Gastrocnemius medialis (tissue), 4 donors: ENCODE data around the gene PADI3. TPM values are rescaled to one million over a fixed set of nuclear protein-coding genes. Genes with fewer than 3 reads are reported as not detected.

Experiments
- ATAC-seq, 2 donors: fragments of 150-250 bp; one replicate each; pipeline ENCODE4 v1.9.1; 2016
- DNase-seq, 2 donors: peaks; one replicate each; pipeline ENCODE4 v3.0.0-alpha.2; 2019
- H3K27ac ChIP-seq, 4 donors: fragments of 200-600 bp; sonication (generic); 1 replicate in 1 of 4; 2 replicates in 3 of 4; pipeline ENCODE4 v1.5.1; 2016 to 2018; ENCODE audit warnings: mild to moderate bottlenecking in 2 of 4, moderate library complexity in 1 of 4
- H3K27me3 ChIP-seq, 3 donors: fragments of 200-600 bp; sonication (generic) in 2 of 3; 1 replicate in 1 of 3; 2 replicates in 2 of 3; pipeline versions ENCODE4 v1.5.1 to v1.6.0; 2016 to 2019; ENCODE audit warnings: mild to moderate bottlenecking in 1 of 3, moderate library complexity in 1 of 3
- H3K36me3 ChIP-seq, 2 donors: fragments of 200-600 bp; sonication (generic) in 1 of 2; one replicate each; pipeline ENCODE4 v1.5.1; 2017 to 2018
- H3K4me1 ChIP-seq, 2 donors: fragments of 200-600 bp; sonication (generic) in 1 of 2; one replicate each; pipeline ENCODE4 v1.5.1; 2016 to 2017; ENCODE audit warnings: mild to moderate bottlenecking in 2 of 2
- H3K4me3 ChIP-seq, 4 donors: fragments of 200-600 bp; sonication (generic) in 3 of 4; 1 replicate in 1 of 4; 2 replicates in 3 of 4; pipeline ENCODE4 v1.5.1; 2016 to 2019; ENCODE audit warnings: mild to moderate bottlenecking in 2 of 4
- H3K9me3 ChIP-seq, 3 donors: fragments of 200-600 bp; sonication (generic) in 2 of 3; 1 replicate in 1 of 3; 2 replicates in 2 of 3; pipeline ENCODE4 v1.5.1; 2016 to 2019
- CTCF ChIP-seq, 5 experiments: fragments of 450-650 bp in 3 of 5; fragments of 200-600 bp in 2 of 5; sonication (generic) in 2 of 5; IDR thresholded peaks in 4 of 5; conservative IDR thresholded peaks in 1 of 5; 1 replicate in 4 of 5; 2 replicates in 1 of 5; pipeline ENCODE4 v1.5.1; 2016 to 2019; ENCODE audit warnings: antibody characterized with exemption in 5 of 5, mild to moderate bottlenecking in 3 of 5, moderate library complexity in 3 of 5
- POLR2A ChIP-seq, 2 donors: fragments of 450-650 bp; IDR thresholded peaks; one replicate each; pipeline ENCODE4 v1.6.1; 2017; ENCODE audit warnings: antibody characterized with exemption in 2 of 2, mild to moderate bottlenecking in 2 of 2, moderate library complexity in 2 of 2
- in situ Hi-C, 4 donors: fragments of 200-750 bp; cut with MboI; loops; one replicate each; pipeline versions ENCODE4 v1.15.0 to v1.8.0; 2017; ENCODE audit warnings: low sequenced_read_pairs in 4 of 4
- intact Hi-C: fragments of 100-400 bp; cut with DNase I; formaldehyde crosslinking; loops from one replicate; pipeline ENCODE4 v1.15.1; 2023; ENCODE audit warnings: low total_unique reads
- total RNA-seq, 4 donors: library from RNA; depleted of rRNA; stranded (reverse); fragments of >200 nt; gene quantifications; one replicate each; pipeline versions ENCODE4 v1.1.0 to v1.2.3, GENCODE V29; 2016

PADI3 gene
- total RNA-seq, 4 donors from 2014 or later: not detected

- TF ChIP-seq POLR2A (IDR thresholded peaks at IDR 0.05): no peak
- TF ChIP-seq CTCF (IDR thresholded peaks at IDR 0.05 in 4 of 5, conservative IDR thresholded peaks at IDR 0.05 in 1 of 5): no peak
- ATAC-seq (no peak), DNase-seq (no peak)
- Histone ChIP-seq H3K4me3 (no peak overlapping the region), H3K4me1 (no peaks in the 10 kb centered on the region), H3K27ac (no peak overlapping the region), H3K36me3 (no peaks in the 10 kb centered on the region), H3K9me3 (no peaks in the 10 kb centered on the region), H3K27me3 (peaks cover 2 to 15% (median 11%) of the 10 kb centered on the region in 3 donors)
- in situ Hi-C loops (no loop called here), intact Hi-C loops (no loop called here)
Measured at GRCh38 chr1:17280894-17281293, 32.0 kb downstream of the PADI3 start.

GRCh38 chr1:17281775-17282181, 32.9 kb downstream of the PADI3 start:
- H3K9me3 ChIP-seq: no peaks in the 10 kb centered on the region
- no peak for DNase-seq
- no peaks in the 10 kb centered on the region for H3K36me3 ChIP-seq
- in situ Hi-C loops: no loop called here
- no peak for ATAC-seq
- no peak for TF ChIP-seq POLR2A (IDR thresholded peaks at IDR 0.05)
- TF ChIP-seq CTCF (IDR thresholded peaks at IDR 0.05 in 4 of 5, conservative IDR thresholded peaks at IDR 0.05 in 1 of 5): no peak
- H3K27ac ChIP-seq: no peak overlapping the region
- H3K4me1 ChIP-seq: no peaks in the 10 kb centered on the region
- intact Hi-C loops: no loop called here
- H3K27me3 ChIP-seq: peaks cover 2 to 13% (median 2%) of the 10 kb centered on the region in 3 donors
- no peak overlapping the region for H3K4me3 ChIP-seq

GRCh38 chr1:17282836-17283235, 33.9 kb downstream of the PADI3 start:
- H3K27ac ChIP-seq: no peak overlapping the region
- no peak for TF ChIP-seq POLR2A (IDR thresholded peaks at IDR 0.05)
- no peaks in the 10 kb centered on the region for H3K36me3 ChIP-seq
- intact Hi-C loops (no loop called here), in situ Hi-C loops (no loop called here)
- no peak for DNase-seq
- H3K4me1 ChIP-seq: no peaks in the 10 kb centered on the region
- no peaks in the 10 kb centered on the region for H3K9me3 ChIP-seq
- no peak overlapping the region for H3K4me3 ChIP-seq
- peaks cover 0 to 14% (median 0%) of the 10 kb centered on the region in 3 donors for H3K27me3 ChIP-seq
- ATAC-seq: no peak

GRCh38 chr1:17286646-17287045, 37.7 kb downstream of the PADI3 start:
- Histone ChIP-seq H3K4me1 (no peaks in the 10 kb centered on the region), H3K9me3 (no peaks in the 10 kb centered on the region), H3K27me3 (peaks cover 0 to 23% (median 6%) of the 10 kb centered on the region in 3 donors), H3K27ac (no peak overlapping the region), H3K4me3 (no peak overlapping the region), H3K36me3 (no peaks in the 10 kb centered on the region)
- TF ChIP-seq CTCF (IDR thresholded peaks at IDR 0.05 in 4 of 5, conservative IDR thresholded peaks at IDR 0.05 in 1 of 5) (no peak), POLR2A (IDR thresholded peaks at IDR 0.05) (no peak)
- ATAC-seq (no peak), DNase-seq (no peak)
- in situ Hi-C loops: no loop called here
- intact Hi-C loops: no loop called here

GRCh38 chr1:17287130-17287776, 38.4 kb downstream of the PADI3 start:
- no peaks in the 10 kb centered on the region for H3K9me3 ChIP-seq
- no peaks in the 10 kb centered on the region for H3K4me1 ChIP-seq
- TF ChIP-seq CTCF (IDR thresholded peaks at IDR 0.05 in 4 of 5, conservative IDR thresholded peaks at IDR 0.05 in 1 of 5): no peak
- TF ChIP-seq POLR2A (IDR thresholded peaks at IDR 0.05): no peak
- in situ Hi-C loops (no loop called here), intact Hi-C loops (no loop called here)
- no peak overlapping the region for H3K4me3 ChIP-seq
- no peak for ATAC-seq
- H3K36me3 ChIP-seq: no peaks in the 10 kb centered on the region
- DNase-seq: no peak
- no peak overlapping the region for H3K27ac ChIP-seq
- H3K27me3 ChIP-seq: peaks cover 0 to 27% (median 7%) of the 10 kb centered on the region in 3 donors
